HepG2 (cell line): ENCODE data around the gene FDXACB1. TPM values are rescaled to one million over a fixed set of nuclear protein-coding genes. Genes with fewer than 3 reads are reported as not detected.

ENCODE experiments used
- ELF4 ChIP-seq: sonication (generic); formaldehyde crosslinking; IDR thresholded peaks from 2 replicates; pipeline ENCODE4 v1.5.0; 2020; ENCODE audit warnings: missing genetic modification reagents, mild to moderate bottlenecking, moderate library complexity, borderline replicate concordance
- JUN ChIP-seq: sonication (generic); formaldehyde crosslinking; IDR thresholded peaks from 2 replicates; pipeline ENCODE4 v1.4.0; 2020; ENCODE audit warnings: mild to moderate bottlenecking, missing genetic modification reagents
- SP4 ChIP-seq: sonication (generic); formaldehyde crosslinking; IDR thresholded peaks from 2 replicates; pipeline ENCODE4 v1.8.1; 2023; ENCODE audit warnings: mild to moderate bottlenecking, missing genetic modification reagents
- ZFP36L2 ChIP-seq: sonication (generic); formaldehyde crosslinking; IDR thresholded peaks from 2 replicates; pipeline ENCODE4 v1.4.0; 2020; ENCODE audit warnings: missing genetic modification reagents
- ZNF484 ChIP-seq: sonication (generic); formaldehyde crosslinking; IDR thresholded peaks from 2 replicates; pipeline ENCODE4 v1.5.1; 2020; ENCODE audit warnings: mild to moderate bottlenecking, low read depth, missing genetic modification reagents, borderline replicate concordance
- ZNF674 ChIP-seq: sonication (generic); formaldehyde crosslinking; IDR thresholded peaks from 2 replicates; pipeline ENCODE4 v1.5.0; 2020; ENCODE audit warnings: low read depth, mild to moderate bottlenecking, missing genetic modification reagents
- ZNF879 ChIP-seq: sonication (generic); formaldehyde crosslinking; IDR thresholded peaks from 2 replicates; pipeline ENCODE4 v1.8.1; 2023; ENCODE audit warnings: missing genetic modification reagents
- polyA plus RNA-seq, 8 experiments: library from polyadenylated mRNA; depleted of rRNA in 3 of 8; stranded (reverse) in 7 of 8; unstranded in 1 of 8; fragments of >200 nt; fragmentation: Illumina TruSeq in 4 of 8; extraction: Trizol in 4 of 8; gene quantifications; 2 replicates each; pipeline versions ENCODE4 v1.2.1 to v1.2.3, GENCODE V29; 2011 to 2016; ENCODE audit warnings: low read depth in 4 of 8, missing spikeins in 1 of 8, mixed read lengths in 1 of 8; ENCODE audit not compliant: insufficient read depth in 1 of 8
- total RNA-seq, 5 experiments: library from RNA; depleted of rRNA; stranded (reverse); fragments of >200 nt; fragmentation: Illumina TruSeq; extraction: Trizol; gene quantifications; 2 replicates each; pipeline ENCODE4 v1.2.3, GENCODE V29; 2016; ENCODE audit warnings: low read depth in 1 of 5
- TF ChIP-seq, protein P1 (sequence below): IDR thresholded peaks from 2 replicates; pipeline ENCODE4 v1.6.1; 2016; ENCODE audit warnings: low read depth, missing genetic modification reagents, missing compliant biosample characterization
- TF ChIP-seq, protein P2 (sequence below): sonication (generic); formaldehyde crosslinking; IDR thresholded peaks from 2 replicates; pipeline ENCODE4 v1.5.0; 2020; ENCODE audit warnings: missing genetic modification reagents, mild to moderate bottlenecking, borderline replicate concordance
- TF ChIP-seq, protein P3 (sequence below): sonication (generic); formaldehyde crosslinking; IDR thresholded peaks from 2 replicates; pipeline ENCODE4 v1.5.0; 2020; ENCODE audit warnings: mild to moderate bottlenecking, missing genetic modification reagents
- TF ChIP-seq, protein P4 (sequence below): sonication (generic); formaldehyde crosslinking; IDR thresholded peaks from 2 replicates; pipeline ENCODE4 v1.4.0; 2020; ENCODE audit warnings: mild to moderate bottlenecking, missing genetic modification reagents
- TF ChIP-seq, protein P5 (sequence below): sonication (generic); formaldehyde crosslinking; IDR thresholded peaks from 2 replicates; pipeline ENCODE4 v1.5.1; 2020; ENCODE audit warnings: missing genetic modification reagents, mild to moderate bottlenecking, borderline replicate concordance

FDXACB1 gene
- total and polyA plus RNA-seq, 2 of the 13 experiments (the other 11 are each of a cell fraction or from before 2014, with no cell fraction given), result 1.1 to 3.4 TPM

DNA sequence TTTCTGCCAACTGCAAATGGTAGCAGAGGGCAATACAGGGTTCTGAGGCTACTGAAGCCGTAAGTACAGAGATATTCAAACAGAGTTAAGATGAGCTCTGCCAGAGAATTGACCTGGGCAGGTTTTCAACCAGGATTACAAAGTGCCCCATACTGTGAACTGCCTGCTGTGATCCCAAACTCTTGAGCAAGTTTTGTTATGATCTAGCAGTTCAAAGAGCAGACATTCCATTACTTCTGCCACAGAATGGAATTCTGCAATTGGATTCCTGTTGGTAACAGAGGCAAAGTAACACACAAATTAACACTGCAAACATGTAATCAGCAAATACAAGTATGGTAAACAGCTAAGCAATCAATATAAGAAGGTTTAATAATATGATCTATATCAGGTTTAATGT is 38.8 kb downstream of the FDXACB1 start (continued):
- TF ChIP-seq, protein P1, sequence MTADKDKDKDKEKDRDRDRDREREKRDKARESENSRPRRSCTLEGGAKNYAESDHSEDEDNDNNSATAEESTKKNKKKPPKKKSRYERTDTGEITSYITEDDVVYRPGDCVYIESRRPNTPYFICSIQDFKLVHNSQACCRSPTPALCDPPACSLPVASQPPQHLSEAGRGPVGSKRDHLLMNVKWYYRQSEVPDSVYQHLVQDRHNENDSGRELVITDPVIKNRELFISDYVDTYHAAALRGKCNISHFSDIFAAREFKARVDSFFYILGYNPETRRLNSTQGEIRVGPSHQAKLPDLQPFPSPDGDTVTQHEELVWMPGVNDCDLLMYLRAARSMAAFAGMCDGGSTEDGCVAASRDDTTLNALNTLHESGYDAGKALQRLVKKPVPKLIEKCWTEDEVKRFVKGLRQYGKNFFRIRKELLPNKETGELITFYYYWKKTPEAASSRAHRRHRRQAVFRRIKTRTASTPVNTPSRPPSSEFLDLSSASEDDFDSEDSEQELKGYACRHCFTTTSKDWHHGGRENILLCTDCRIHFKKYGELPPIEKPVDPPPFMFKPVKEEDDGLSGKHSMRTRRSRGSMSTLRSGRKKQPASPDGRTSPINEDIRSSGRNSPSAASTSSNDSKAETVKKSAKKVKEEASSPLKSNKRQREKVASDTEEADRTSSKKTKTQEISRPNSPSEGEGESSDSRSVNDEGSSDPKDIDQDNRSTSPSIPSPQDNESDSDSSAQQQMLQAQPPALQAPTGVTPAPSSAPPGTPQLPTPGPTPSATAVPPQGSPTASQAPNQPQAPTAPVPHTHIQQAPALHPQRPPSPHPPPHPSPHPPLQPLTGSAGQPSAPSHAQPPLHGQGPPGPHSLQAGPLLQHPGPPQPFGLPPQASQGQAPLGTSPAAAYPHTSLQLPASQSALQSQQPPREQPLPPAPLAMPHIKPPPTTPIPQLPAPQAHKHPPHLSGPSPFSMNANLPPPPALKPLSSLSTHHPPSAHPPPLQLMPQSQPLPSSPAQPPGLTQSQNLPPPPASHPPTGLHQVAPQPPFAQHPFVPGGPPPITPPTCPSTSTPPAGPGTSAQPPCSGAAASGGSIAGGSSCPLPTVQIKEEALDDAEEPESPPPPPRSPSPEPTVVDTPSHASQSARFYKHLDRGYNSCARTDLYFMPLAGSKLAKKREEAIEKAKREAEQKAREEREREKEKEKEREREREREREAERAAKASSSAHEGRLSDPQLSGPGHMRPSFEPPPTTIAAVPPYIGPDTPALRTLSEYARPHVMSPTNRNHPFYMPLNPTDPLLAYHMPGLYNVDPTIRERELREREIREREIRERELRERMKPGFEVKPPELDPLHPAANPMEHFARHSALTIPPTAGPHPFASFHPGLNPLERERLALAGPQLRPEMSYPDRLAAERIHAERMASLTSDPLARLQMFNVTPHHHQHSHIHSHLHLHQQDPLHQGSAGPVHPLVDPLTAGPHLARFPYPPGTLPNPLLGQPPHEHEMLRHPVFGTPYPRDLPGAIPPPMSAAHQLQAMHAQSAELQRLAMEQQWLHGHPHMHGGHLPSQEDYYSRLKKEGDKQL (CRISPR knock-in tag), result no peak
- TF ChIP-seq SP4 (CRISPR knock-in tag) (no peak), ZNF879 (no peak), ZNF484 (CRISPR knock-in tag) (no peak), ZNF674 (CRISPR knock-in tag) (no peak), ELF4 (CRISPR knock-in tag) (no peak), ZFP36L2 (CRISPR knock-in tag) (no peak), JUN (CRISPR knock-in tag) (no peak)
- TF ChIP-seq, protein P2, sequence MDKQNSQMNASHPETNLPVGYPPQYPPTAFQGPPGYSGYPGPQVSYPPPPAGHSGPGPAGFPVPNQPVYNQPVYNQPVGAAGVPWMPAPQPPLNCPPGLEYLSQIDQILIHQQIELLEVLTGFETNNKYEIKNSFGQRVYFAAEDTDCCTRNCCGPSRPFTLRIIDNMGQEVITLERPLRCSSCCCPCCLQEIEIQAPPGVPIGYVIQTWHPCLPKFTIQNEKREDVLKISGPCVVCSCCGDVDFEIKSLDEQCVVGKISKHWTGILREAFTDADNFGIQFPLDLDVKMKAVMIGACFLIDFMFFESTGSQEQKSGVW (CRISPR knock-in tag), result no peak
- TF ChIP-seq, protein P3, sequence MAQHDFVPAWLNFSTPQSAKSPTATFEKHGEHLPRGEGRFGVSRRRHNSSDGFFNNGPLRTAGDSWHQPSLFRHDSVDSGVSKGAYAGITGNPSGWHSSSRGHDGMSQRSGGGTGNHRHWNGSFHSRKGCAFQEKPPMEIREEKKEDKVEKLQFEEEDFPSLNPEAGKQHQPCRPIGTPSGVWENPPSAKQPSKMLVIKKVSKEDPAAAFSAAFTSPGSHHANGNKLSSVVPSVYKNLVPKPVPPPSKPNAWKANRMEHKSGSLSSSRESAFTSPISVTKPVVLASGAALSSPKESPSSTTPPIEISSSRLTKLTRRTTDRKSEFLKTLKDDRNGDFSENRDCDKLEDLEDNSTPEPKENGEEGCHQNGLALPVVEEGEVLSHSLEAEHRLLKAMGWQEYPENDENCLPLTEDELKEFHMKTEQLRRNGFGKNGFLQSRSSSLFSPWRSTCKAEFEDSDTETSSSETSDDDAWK (CRISPR knock-in tag), result no peak
- TF ChIP-seq, protein P4, sequence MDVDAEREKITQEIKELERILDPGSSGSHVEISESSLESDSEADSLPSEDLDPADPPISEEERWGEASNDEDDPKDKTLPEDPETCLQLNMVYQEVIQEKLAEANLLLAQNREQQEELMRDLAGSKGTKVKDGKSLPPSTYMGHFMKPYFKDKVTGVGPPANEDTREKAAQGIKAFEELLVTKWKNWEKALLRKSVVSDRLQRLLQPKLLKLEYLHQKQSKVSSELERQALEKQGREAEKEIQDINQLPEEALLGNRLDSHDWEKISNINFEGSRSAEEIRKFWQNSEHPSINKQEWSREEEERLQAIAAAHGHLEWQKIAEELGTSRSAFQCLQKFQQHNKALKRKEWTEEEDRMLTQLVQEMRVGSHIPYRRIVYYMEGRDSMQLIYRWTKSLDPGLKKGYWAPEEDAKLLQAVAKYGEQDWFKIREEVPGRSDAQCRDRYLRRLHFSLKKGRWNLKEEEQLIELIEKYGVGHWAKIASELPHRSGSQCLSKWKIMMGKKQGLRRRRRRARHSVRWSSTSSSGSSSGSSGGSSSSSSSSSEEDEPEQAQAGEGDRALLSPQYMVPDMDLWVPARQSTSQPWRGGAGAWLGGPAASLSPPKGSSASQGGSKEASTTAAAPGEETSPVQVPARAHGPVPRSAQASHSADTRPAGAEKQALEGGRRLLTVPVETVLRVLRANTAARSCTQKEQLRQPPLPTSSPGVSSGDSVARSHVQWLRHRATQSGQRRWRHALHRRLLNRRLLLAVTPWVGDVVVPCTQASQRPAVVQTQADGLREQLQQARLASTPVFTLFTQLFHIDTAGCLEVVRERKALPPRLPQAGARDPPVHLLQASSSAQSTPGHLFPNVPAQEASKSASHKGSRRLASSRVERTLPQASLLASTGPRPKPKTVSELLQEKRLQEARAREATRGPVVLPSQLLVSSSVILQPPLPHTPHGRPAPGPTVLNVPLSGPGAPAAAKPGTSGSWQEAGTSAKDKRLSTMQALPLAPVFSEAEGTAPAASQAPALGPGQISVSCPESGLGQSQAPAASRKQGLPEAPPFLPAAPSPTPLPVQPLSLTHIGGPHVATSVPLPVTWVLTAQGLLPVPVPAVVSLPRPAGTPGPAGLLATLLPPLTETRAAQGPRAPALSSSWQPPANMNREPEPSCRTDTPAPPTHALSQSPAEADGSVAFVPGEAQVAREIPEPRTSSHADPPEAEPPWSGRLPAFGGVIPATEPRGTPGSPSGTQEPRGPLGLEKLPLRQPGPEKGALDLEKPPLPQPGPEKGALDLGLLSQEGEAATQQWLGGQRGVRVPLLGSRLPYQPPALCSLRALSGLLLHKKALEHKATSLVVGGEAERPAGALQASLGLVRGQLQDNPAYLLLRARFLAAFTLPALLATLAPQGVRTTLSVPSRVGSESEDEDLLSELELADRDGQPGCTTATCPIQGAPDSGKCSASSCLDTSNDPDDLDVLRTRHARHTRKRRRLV (CRISPR knock-in tag), result no peak
- TF ChIP-seq, protein P5, sequence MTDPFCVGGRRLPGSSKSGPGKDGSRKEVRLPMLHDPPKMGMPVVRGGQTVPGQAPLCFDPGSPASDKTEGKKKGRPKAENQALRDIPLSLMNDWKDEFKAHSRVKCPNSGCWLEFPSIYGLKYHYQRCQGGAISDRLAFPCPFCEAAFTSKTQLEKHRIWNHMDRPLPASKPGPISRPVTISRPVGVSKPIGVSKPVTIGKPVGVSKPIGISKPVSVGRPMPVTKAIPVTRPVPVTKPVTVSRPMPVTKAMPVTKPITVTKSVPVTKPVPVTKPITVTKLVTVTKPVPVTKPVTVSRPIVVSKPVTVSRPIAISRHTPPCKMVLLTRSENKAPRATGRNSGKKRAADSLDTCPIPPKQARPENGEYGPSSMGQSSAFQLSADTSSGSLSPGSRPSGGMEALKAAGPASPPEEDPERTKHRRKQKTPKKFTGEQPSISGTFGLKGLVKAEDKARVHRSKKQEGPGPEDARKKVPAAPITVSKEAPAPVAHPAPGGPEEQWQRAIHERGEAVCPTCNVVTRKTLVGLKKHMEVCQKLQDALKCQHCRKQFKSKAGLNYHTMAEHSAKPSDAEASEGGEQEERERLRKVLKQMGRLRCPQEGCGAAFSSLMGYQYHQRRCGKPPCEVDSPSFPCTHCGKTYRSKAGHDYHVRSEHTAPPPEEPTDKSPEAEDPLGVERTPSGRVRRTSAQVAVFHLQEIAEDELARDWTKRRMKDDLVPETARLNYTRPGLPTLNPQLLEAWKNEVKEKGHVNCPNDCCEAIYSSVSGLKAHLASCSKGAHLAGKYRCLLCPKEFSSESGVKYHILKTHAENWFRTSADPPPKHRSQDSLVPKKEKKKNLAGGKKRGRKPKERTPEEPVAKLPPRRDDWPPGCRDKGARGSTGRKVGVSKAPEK, result no peak
